Cerebellar cortex (tissue), 1 donor: Measurements from ENCODE around the gene NRGN.
A peak's percentile ranks its signal among the peaks of the same experiment; 100 is the strongest.
"Not testable (repeated sequence)": the region's sequence is repeated elsewhere in the genome, so short reads cannot be mapped to it uniquely, and the experiment has no call there.

Source experiments
- DNase-seq: peaks from one replicate; pipeline ENCODE4 v3.0.0-alpha.2; 2015; ENCODE audit warnings: low spot score

Gene NRGN

DNA sequence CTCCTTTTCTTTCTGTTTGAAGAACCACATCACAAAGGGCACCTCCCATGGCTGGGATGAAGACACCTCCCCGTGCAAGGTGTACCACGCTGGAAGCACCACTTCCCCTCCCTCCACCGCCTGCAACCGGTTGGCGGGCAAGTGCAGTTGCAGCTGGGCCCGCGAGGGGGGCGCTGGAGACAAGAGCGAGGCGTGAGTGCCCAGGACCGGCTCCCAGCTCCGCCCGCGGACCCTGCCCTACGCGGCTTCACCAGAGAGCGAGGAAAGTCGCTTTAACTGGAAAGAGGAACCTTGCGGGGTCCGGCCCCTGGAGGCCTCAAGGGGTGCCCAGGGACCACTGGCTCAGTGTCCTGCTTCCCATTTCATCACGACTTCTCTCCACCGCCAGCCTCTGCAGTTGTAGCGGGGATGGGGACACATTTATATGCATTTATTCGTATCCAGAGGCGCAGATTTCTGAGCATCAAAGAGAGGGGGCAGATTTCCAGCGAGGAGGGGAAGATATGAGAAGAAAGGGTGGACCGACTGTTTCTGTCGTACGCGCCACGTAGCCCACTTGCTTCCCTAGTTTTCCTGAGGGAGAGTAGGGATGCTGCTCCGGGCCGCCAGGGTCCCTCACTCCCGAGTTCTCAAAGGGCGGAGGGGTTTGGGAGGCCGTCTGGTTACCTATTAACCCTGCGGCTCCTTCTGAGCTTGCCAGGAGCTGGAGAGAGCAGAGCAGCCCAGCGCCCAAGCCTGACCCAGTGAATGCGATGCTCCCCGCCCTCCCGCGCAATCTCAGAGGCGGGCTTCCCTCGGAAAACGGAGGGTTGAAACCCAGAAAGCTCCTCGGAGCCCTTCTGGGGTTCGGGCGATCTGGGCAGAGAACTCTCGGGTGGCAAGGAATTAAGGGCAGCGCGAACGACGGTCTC lies 18.9 kb downstream of the NRGN start:
- peak; percentile 40 for DNase-seq

DNA sequence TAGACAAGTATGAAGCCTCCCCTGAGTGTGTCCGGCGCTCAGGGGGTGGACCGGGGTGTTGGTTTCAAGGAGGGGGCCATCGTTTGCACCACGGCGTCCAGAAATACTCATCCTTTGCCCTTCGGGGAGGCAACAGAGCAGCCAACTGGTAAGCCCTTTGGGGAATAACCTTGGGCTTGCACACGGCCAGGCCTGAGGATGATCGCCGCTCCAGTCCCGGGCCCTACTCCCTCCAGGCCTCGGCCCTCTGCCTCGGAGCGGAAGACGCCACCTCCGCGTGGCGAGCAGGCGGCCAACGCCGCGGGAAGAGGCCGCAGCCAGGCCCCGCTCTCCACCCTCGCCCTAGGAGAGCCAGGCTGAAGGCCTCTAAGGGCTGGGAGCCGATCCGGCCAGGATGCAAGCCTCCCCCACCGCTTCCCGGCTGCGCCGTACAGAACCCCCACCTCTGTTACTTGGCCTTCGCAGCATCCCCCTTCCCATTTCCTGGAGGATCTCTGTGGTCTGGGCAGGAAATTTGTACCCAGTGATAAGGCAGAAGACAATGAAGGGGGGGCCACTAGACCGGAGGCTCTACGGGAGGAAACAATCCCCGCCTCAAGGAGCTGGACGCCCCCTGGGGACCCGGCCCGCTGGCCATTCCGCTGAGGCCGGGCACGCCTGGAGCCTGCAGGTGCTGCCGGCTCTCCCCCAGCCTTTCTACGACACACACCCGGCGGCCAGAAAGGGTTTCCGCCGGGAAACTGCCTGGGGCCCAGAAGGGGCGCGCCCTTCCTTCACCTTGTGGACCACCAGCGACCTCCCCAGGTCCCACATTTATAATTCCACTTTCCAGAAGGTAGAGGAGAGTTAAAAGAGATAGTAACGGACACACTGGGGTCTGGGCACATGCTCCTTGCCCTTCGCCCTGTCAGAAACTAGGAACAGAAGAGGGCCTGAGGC lies 19.8 kb downstream of the NRGN start:
- DNase-seq, result no peak

DNA sequence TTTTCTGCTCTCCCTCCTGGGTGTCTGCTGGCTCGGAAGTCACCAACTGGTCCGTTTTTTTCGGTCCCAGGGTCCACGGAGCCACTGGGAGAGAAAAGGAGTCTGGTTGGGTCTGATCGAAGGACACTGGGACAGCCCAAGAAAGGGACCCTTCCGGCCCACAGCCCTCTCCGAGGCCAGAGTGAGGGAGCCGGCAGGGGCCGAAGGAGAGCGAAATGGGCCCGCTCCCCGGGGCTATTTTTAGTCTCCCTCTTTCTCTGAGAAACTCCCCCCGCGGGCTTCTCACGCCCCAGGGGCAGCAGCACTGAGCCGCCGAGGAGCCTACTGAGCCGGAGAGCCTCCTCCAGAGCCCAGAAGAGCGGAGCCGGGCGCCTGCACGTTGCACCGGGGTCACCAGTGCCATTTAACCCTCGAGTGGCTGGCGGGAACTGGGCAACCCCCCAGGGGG lies 20.5 kb downstream of the NRGN start:
- DNase-seq, result no peak

DNA sequence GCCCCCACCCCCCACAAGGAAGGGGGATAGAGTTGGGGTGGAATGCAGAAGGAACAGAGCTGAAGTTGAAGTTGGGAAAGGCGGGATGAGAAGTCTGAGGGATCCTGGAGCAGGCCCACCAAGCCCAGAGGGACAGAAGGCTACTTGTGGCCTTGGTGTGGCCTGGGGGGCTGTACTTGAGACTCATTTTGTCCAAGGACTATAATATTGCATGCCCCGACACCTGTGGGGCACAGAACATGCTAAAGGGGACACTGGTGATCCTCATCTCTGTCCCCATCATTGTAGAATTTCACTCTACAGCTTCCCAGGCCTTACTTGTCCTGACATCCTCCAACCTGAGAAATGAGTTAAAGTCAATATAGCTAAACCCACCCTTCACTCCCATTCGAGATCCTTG lies 21.1 kb downstream of the NRGN start:
- DNase-seq, result no peak

- no peak for DNase-seq
Measured at GRCh38 chr11:124761301-124762104, 21.8 kb downstream of the NRGN start.

DNA sequence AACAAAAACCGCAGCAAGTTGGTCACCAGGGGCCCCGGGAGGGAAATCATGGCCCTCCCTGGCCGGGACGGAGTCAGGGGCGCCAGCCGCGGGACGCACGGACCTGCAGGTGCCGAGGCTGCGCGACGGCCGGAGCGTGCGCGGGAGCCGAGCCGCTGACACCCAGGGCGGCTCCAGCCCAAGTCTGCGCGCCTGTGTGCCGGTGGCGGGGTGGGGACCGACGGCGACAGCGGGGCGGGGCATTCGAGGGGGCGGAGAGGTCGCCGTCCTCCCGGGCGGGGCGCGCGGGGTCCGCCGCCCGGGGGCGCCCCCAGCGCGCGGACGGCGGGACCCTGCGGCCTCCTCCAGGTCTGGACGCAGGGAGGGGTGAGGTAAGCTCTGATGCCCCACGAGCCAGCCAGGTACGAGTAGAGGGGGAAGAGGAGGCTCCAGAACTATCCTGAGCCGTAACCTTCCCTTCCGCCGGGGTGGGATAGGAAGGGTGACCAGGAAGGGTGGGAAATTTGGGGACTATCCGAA lies 22.4 kb downstream of the NRGN start, which contains the start of gene ESAM:
Gene ESAM, minus strand, starts transcription at position 186 of the 519 bp plus-strand sequence. Its CDS starts 136 bp downstream, at position 50.
- no peak for DNase-seq

DNA sequence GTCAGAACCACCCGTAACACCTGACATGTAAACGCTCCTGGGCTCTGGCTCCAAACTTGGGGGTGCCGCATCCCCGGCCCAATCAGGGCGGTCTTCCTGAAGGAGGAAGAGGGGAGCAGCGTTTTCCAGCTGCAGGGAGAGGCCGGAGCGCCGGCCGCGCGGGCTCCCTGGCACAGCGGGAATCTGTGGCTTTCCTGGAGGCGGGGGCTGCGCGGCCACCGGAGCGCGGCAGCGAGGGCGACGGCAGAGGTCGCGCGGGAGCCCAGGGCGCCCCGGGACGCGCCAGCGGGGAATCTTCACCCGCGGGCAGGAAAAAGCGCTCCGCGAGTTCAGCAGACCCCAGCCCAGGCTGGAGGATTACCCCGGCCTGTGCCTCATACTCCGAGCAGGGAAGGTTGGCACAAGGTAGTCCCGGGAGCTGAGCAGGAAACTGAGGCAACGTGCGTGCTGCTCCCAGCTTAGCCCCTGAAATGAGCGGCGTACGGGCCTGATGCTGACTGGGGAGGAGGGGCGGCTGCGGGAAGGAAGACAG lies 22.9 kb downstream of the NRGN start:
- DNase-seq, result no peak

DNA sequence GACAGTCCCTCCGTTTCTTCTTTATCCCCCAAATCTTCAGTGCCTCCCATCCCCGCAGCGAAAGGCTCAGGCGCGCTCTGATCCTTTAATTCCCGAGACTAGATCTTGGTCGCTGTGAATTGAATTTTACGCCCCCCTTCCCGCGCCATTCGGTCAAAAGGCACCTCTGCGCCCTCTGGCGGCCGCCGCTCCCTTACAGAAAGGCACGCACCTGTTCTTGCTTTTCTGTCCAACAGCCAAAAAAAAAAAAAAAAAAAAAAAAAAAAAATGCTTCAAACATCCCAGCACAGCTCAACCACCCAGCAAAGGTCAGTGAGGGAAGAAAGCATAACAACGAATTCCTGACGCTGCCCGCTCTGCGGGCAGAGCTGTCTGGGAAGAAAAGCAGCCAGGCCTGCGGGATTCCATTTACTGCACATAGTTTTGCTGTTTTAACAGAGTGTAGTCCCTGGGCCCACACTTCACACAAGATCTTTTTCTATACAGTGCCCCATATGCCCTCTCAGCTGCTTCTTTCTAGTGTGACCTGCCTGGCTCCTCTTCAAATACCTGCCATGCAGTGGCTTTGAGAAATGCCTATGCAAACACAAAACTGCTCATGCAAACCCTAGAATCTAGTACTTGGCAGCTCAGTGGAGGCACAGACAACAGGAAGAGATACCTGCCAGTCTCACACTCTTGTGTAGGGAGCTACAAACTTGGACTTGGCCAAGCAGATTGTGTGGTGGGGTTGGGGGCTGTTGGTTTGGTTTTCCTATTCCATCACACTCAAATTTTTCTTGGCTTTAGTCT lies 23.6 kb downstream of the NRGN start:
- DNase-seq, result peak; percentile 74

DNA sequence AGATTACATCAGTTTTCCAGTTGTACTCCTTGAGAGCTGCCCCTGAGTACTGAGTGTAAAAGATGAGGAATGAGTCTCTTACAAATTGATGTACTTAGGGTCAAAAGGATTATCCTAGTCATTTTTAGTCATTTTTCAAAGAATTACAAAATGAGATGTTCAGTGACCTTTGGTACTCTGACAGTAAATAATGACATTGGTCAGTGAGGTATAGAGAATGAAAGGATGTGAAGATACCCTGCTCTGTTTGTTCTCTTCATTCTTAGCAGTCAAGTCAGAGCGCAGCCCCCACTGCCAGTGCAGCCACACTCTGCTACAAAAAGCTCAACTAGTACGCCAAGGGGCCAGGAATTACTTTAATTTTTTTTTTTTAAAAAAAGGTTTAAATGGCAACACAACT lies 26.4 kb downstream of the NRGN start:
- no peak for DNase-seq

GRCh38 chr11:124768914-124769313 lies 29.2 kb downstream of the NRGN start:
- no peak for DNase-seq

DNA sequence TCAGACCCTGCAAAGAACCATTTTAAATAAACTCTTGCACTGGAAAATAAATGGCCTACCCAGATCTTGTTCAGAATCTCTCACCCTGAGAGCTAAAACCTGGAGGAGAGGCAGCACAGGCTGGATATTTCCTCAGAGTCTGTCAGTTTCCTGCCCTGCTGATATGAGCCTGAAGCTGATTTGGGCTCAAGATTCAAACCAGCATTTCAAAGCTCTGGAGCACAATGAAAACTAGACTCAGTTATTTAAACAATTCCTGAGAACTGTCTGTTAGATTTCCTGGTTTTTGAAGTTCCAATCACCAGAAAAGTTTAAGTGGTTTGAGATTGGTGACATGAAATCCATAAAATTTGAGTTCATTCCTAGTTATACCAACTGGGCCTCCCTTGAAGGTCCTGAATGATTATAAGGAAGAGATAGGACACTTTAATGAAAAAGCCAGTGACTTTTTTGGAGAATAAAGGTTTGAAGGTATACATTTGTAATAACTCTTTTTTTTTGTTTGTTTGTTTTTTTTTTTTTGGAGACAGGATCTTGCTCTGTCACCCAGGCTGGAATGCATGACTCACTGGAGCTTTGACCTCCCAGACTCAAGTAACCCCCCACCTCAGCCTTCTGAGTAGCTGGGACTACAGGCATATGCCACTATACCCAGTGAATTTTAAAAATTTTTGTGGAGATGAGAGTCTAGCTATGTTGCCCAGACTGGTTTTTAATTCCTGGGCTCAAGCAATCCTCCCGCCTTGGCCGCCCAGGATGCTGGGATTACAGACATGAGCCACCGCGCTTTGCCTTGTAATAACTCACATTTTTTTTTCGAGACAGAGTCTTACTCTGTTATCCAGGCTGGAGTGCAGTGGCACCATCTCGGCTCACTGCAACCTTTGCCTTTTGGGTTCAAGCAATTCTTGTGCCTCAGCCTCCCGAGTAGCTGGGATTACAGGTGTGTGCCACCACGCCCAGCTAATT lies 30.3 kb downstream of the NRGN start:
- DNase-seq, result no peak

DNA sequence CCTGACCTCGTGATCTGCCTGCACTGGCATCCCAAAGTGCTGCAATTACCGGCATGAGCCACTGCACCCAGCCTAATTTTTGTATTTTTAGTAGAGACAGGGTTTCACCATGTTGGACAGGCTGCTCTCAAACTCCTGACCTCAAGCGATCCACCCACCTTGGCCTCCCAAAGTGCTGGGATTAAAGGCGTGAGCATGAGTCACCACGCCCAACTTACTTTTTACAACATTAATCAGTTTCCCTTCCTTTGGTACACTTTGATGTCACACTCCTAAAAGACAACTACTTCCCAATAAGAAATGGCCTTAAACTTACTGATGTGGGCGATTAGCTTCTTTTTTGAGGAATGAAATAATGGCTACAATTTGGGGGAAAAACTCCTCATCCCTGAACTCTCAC lies 31.2 kb downstream of the NRGN start:
- not testable (repeated sequence) for DNase-seq

- no peak for DNase-seq
Measured at GRCh38 chr11:124776865-124777645, 37.3 kb downstream of the NRGN start.

DNA sequence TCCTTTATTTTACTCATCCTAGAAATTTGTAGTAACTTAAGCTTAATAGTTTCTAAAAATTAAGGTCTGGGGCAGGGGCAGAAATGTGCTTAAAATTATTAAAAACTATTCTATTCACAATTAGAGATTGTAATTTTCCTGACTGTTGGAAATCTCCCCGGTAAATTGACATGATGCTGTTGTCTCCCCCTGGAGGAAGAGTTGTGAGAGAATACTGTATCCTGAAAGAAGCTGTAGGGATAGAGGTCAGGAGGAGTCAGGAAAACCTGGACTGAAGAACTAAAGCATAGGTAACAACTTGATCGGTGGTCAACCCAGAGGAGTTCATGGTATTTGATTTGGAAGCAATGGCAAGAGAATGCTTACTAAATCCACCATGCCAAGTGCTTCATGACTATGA lies 38.5 kb downstream of the NRGN start:
- DNase-seq, result no peak

GRCh38 chr11:124779568-124779967 lies 39.8 kb downstream of the NRGN start:
- DNase-seq, result no peak

DNA sequence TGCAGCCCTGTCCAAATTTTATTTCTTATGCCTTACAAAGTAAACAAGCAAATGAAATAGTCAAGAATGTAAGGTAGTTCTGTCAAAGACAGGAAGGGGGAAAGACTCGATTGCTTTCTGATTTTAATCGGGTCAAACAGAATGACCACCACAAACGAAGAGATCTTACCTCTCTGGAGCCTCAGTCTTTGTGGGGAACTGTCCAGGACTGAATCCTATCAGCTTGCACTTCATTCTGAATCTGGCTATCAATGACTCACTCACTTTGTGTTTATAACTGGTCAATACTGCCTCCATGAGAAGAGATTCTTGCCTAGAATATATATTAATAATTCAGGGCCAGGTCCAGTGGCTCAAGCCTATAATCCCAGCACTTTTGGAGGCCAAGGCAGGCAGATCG lies 43.3 kb downstream of the NRGN start:
- DNase-seq, result no peak

GRCh38 chr11:124784051-124784450 lies 44.3 kb downstream of the NRGN start:
- DNase-seq, result no peak

DNA sequence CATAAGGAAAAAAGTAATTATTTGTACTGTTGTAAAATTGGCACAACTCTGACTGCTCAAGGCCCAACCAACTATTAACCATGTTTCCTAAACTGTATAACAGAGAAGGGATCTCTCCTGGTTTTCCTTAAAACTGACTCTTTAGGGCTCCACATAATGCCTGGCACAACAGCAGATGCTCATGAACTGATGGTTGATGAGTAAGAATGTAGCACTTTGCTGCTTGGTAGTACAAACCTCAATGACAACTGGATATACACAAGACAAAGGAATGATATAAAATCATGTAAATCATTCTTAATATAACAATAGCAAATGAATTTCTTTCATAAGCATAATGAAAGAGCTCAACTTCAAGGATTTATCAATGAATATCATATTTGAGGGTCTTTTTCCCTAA lies 48.8 kb downstream of the NRGN start:
- no peak for DNase-seq
